Measurements from ENCODE around the gene LRRN2. TPM values are rescaled to one million over a fixed set of nuclear protein-coding genes. Genes with fewer than 3 reads are reported as not detected.

The LRRN2 gene
- polyA plus RNA-seq, 2 of the 4 experiments (the other 2 are of a cell fraction), result 3.6 to 6.6 TPM

- no peaks in the 10 kb centered on the region for H3K9me3 ChIP-seq
- FAIRE-seq (no peak), DNase-seq (ENCODE audit: low read depth in 1 of 2, low spot score in 1 of 2) (no peak), ATAC-seq (no peak)
- H3K4me1 ChIP-seq, result no peaks in the 10 kb centered on the region
- no peak overlapping the region for H3K4me2 ChIP-seq
- 85% methylated on average over 8 of the region's 8 CpGs for WGBS (ENCODE audit: missing lambda C conversion rate)
- no peak for TF ChIP-seq MAX (IDR thresholded peaks at IDR 0.05)
- TF ChIP-seq MYC (IDR thresholded peaks at IDR 0.05; ENCODE audit: borderline replicate concordance, low read length), result no peak
- no peak for TF ChIP-seq RCOR1 (IDR thresholded peaks at IDR 0.05; ENCODE audit: low read depth, low read length)
- no peak for TF ChIP-seq FOXS1 (CRISPR knock-in tag; IDR thresholded peaks at IDR 0.05)
- TF ChIP-seq MAZ (IDR thresholded peaks at IDR 0.05; ENCODE audit: borderline replicate concordance, low read depth, low read length), result no peak
- TF ChIP-seq USF2 (IDR thresholded peaks at IDR 0.05), result no peak
- TF ChIP-seq BHLHE40 (IDR thresholded peaks at IDR 0.05; ENCODE audit: low read depth, low read length), result no peak
- TF ChIP-seq REST (IDR thresholded peaks at IDR 0.05), result no peak
- no peak for TF ChIP-seq ELK1 (IDR thresholded peaks at IDR 0.05; ENCODE audit: low read depth, low read length)
- TF ChIP-seq POLR2AphosphoS2 (conservative IDR thresholded peaks at IDR 0.05; ENCODE audit: low read length), result no peak
- no peak for TF ChIP-seq CBX8 (IDR thresholded peaks at IDR 0.05)
- TF ChIP-seq EP300 (IDR thresholded peaks at IDR 0.05), result no peak
- TF ChIP-seq ATOH8 (CRISPR knock-in tag; IDR thresholded peaks at IDR 0.05; ENCODE audit: low read depth), result no peak
- no peak for TF ChIP-seq TFCP2L1 (CRISPR knock-in tag; IDR thresholded peaks at IDR 0.05)
- POLR2A ChIA-PET, result no interaction called here
- no peak overlapping the region for H3K4me3 ChIP-seq
- CTCF ChIA-PET, result interaction anchor here (1.8 kb wide), 1 partner anchor 158 kb away, joined by 5 read pairs; no protein-coding TSS in a partner anchor
- no peak overlapping the region for H3K27ac ChIP-seq
Measured at GRCh38 chr1:204633665-204634064, 51.9 kb downstream of the LRRN2 start.

- FAIRE-seq, result no peak
- Histone ChIP-seq H3K4me3 (no peak overlapping the region), H3K9me3 (no peaks in the 10 kb centered on the region), H3K27ac (no peak overlapping the region), H3K4me2 (no peak overlapping the region), H3K4me1 (no peaks in the 10 kb centered on the region)
- no peak for ATAC-seq
- CTCF ChIA-PET, result no interaction called here
- POLR2A ChIA-PET, result no interaction called here
- no peak for TF ChIP-seq EHMT2 (IDR thresholded peaks at IDR 0.05; ENCODE audit: low read depth)
- TF ChIP-seq FOSL2 (IDR thresholded peaks at IDR 0.05), result no peak
- TF ChIP-seq FOSL2 (CRISPR knock-in tag; IDR thresholded peaks at IDR 0.05), result no peak
- TF ChIP-seq RNF2 (IDR thresholded peaks at IDR 0.05; ENCODE audit: borderline replicate concordance, low read depth), result no peak
- TF ChIP-seq GATA3 (IDR thresholded peaks at IDR 0.05; ENCODE audit: borderline replicate concordance), result no peak
- no peak for TF ChIP-seq HDAC2 (IDR thresholded peaks at IDR 0.05)
- TF ChIP-seq HOXB5 (CRISPR knock-in tag; IDR thresholded peaks at IDR 0.05), result no peak
- no peak for TF ChIP-seq HOXB13 (CRISPR knock-in tag; IDR thresholded peaks at IDR 0.05; ENCODE audit: low read depth)
- TF ChIP-seq SREBF2 (IDR thresholded peaks at IDR 0.05), result no peak
- no peak for TF ChIP-seq POLR2A (IDR thresholded peaks at IDR 0.05; ENCODE audit: low read length)
- no peak for TF ChIP-seq MAFK (IDR thresholded peaks at IDR 0.05; ENCODE audit: partially characterized antibody)
- TF ChIP-seq REST (IDR thresholded peaks at IDR 0.05), result no peak
- TF ChIP-seq ZFP36 (IDR thresholded peaks at IDR 0.05; ENCODE audit: borderline replicate concordance, partially characterized antibody), result no peak
- no peak for TF ChIP-seq USF2 (IDR thresholded peaks at IDR 0.05)
- no peak for TF ChIP-seq NFE2L2 (conservative IDR thresholded peaks at IDR 0.05; ENCODE audit: low read length)
- DNase-seq (ENCODE audit: low read depth in 1 of 2, low spot score in 1 of 2), result no peak
- 76% methylated on average over 18 of the region's 19 CpGs for WGBS (ENCODE audit: missing lambda C conversion rate)
Measured at GRCh38 chr1:204630132-204630905, 55.2 kb downstream of the LRRN2 start.

All from A549 (cell line).